ENCODE measurements around the gene MUC7.

Gene MUC7

GRCh38 chr4:70471897-70472296 is at the start of gene MUC7:
Gene MUC7 (plus strand): TSS chr4:70472197. CDS start chr4:70474022, 1,825 bp downstream.
- Histone ChIP-seq H4K20me1 (ENCODE audit: insufficient read depth, low read length) (no peaks in the 10 kb centered on the region), H3K36me3 (ENCODE audit: insufficient read depth, low read length) (no peaks in the 10 kb centered on the region), H3K27me3 (ENCODE audit: insufficient read depth, low read length, poor library complexity) (no peaks in the 10 kb centered on the region), H3K27ac (ENCODE audit: low read length) (no peak within 1 kb of the TSS), H2AFZ (ENCODE audit: low read depth, low read length) (no peak within 1 kb of the TSS), H3K79me2 (ENCODE audit: insufficient read depth, low read length) (no peaks in the 10 kb centered on the region), H3K4me3 (ENCODE audit: low read depth in 1 of 2, low read length in 2 of 2) (no peak within 1 kb of the TSS), H3K9me3 (ENCODE audit: insufficient read depth, low read length, severe bottlenecking) (no peaks in the 10 kb centered on the region), H3K4me1 (ENCODE audit: insufficient read depth, low read length) (no peaks in the 10 kb centered on the region), H3K4me2 (ENCODE audit: insufficient read depth, low read length) (no peak within 1 kb of the TSS), H3K9ac (ENCODE audit: low read depth, low read length) (no peak within 1 kb of the TSS)
- TF ChIP-seq EZH2 (IDR thresholded peaks at IDR 0.05; ENCODE audit: borderline replicate concordance, low read depth, low read length, severe bottlenecking) = no peak
- no peak for TF ChIP-seq CTCF (IDR thresholded peaks at IDR 0.05; ENCODE audit: borderline replicate concordance, extremely low read depth, low read length, poor library complexity, severe bottlenecking)
- DNase-seq = no peak
- no peak for ATAC-seq (ENCODE audit: insufficient read depth, low read depth)

- H3K36me3 ChIP-seq (ENCODE audit: insufficient read depth, low read length) = no peaks in the 10 kb centered on the region
- no peak overlapping the region for H3K9ac ChIP-seq (ENCODE audit: low read depth, low read length)
- H3K4me1 ChIP-seq (ENCODE audit: insufficient read depth, low read length) = no peaks in the 10 kb centered on the region
- H3K4me3 ChIP-seq (ENCODE audit: low read depth in 1 of 2, low read length in 2 of 2) = no peak overlapping the region
- TF ChIP-seq EZH2 (IDR thresholded peaks at IDR 0.05; ENCODE audit: borderline replicate concordance, low read depth, low read length, severe bottlenecking) (no peak), CTCF (IDR thresholded peaks at IDR 0.05; ENCODE audit: borderline replicate concordance, extremely low read depth, low read length, poor library complexity, severe bottlenecking) (no peak)
- H3K27me3 ChIP-seq (ENCODE audit: insufficient read depth, low read length, poor library complexity) = no peaks in the 10 kb centered on the region
- ATAC-seq (ENCODE audit: insufficient read depth, low read depth) = no peak
- no peaks in the 10 kb centered on the region for H3K9me3 ChIP-seq (ENCODE audit: insufficient read depth, low read length, severe bottlenecking)
- no peaks in the 10 kb centered on the region for H4K20me1 ChIP-seq (ENCODE audit: insufficient read depth, low read length)
- no peak overlapping the region for H2AFZ ChIP-seq (ENCODE audit: low read depth, low read length)
- no peak for DNase-seq
- H3K4me2 ChIP-seq (ENCODE audit: insufficient read depth, low read length) = no peak overlapping the region
- no peak overlapping the region for H3K27ac ChIP-seq (ENCODE audit: low read length)
- no peaks in the 10 kb centered on the region for H3K79me2 ChIP-seq (ENCODE audit: insufficient read depth, low read length)
Observed at GRCh38 chr4:70425306-70425705, 46.7 kb upstream of the MUC7 start.

- H3K27ac ChIP-seq (ENCODE audit: low read length) = no peak overlapping the region
- H4K20me1 ChIP-seq (ENCODE audit: insufficient read depth, low read length) = no peaks in the 10 kb centered on the region
- ATAC-seq (ENCODE audit: insufficient read depth, low read depth) (no peak), DNase-seq (no peak)
- H3K4me3 ChIP-seq (ENCODE audit: low read depth in 1 of 2, low read length in 2 of 2) = no peak overlapping the region
- no peaks in the 10 kb centered on the region for H3K79me2 ChIP-seq (ENCODE audit: insufficient read depth, low read length)
- no peaks in the 10 kb centered on the region for H3K27me3 ChIP-seq (ENCODE audit: insufficient read depth, low read length, poor library complexity)
- no peaks in the 10 kb centered on the region for H3K9me3 ChIP-seq (ENCODE audit: insufficient read depth, low read length, severe bottlenecking)
- TF ChIP-seq CTCF (IDR thresholded peaks at IDR 0.05; ENCODE audit: borderline replicate concordance, extremely low read depth, low read length, poor library complexity, severe bottlenecking) = no peak
- no peak for TF ChIP-seq EZH2 (IDR thresholded peaks at IDR 0.05; ENCODE audit: borderline replicate concordance, low read depth, low read length, severe bottlenecking)
- no peak overlapping the region for H3K9ac ChIP-seq (ENCODE audit: low read depth, low read length)
- H3K4me1 ChIP-seq (ENCODE audit: insufficient read depth, low read length) = no peaks in the 10 kb centered on the region
- no peak overlapping the region for H2AFZ ChIP-seq (ENCODE audit: low read depth, low read length)
- no peak overlapping the region for H3K4me2 ChIP-seq (ENCODE audit: insufficient read depth, low read length)
- H3K36me3 ChIP-seq (ENCODE audit: insufficient read depth, low read length) = no peaks in the 10 kb centered on the region
Observed at GRCh38 chr4:70426789-70427188, 45.2 kb upstream of the MUC7 start.

GRCh38 chr4:70437197-70437596 is 34.8 kb upstream of the MUC7 start:
- H3K36me3 ChIP-seq (ENCODE audit: insufficient read depth, low read length) = no peaks in the 10 kb centered on the region
- no peak overlapping the region for H3K9ac ChIP-seq (ENCODE audit: low read depth, low read length)
- TF ChIP-seq CTCF (IDR thresholded peaks at IDR 0.05; ENCODE audit: borderline replicate concordance, extremely low read depth, low read length, poor library complexity, severe bottlenecking) (no peak), EZH2 (IDR thresholded peaks at IDR 0.05; ENCODE audit: borderline replicate concordance, low read depth, low read length, severe bottlenecking) (no peak)
- no peak for DNase-seq
- H3K79me2 ChIP-seq (ENCODE audit: insufficient read depth, low read length) = no peaks in the 10 kb centered on the region
- H2AFZ ChIP-seq (ENCODE audit: low read depth, low read length) = no peak overlapping the region
- no peaks in the 10 kb centered on the region for H3K9me3 ChIP-seq (ENCODE audit: insufficient read depth, low read length, severe bottlenecking)
- H3K27ac ChIP-seq (ENCODE audit: low read length) = no peak overlapping the region
- ATAC-seq (ENCODE audit: insufficient read depth, low read depth) = no peak
- H3K4me2 ChIP-seq (ENCODE audit: insufficient read depth, low read length) = no peak overlapping the region
- no peaks in the 10 kb centered on the region for H3K27me3 ChIP-seq (ENCODE audit: insufficient read depth, low read length, poor library complexity)
- H4K20me1 ChIP-seq (ENCODE audit: insufficient read depth, low read length) = no peaks in the 10 kb centered on the region
- H3K4me1 ChIP-seq (ENCODE audit: insufficient read depth, low read length) = no peaks in the 10 kb centered on the region
- H3K4me3 ChIP-seq (ENCODE audit: low read depth in 1 of 2, low read length in 2 of 2) = no peak overlapping the region

Data from DND-41 (cell line).